ENCODE data around the gene COBL.

COBL gene

GRCh38 chr7:50978633-50979215 lies 337.9 kb downstream of the COBL start:
- in situ Hi-C loops (cut with HindIII; ENCODE audit: low sequenced_read_pairs) = no loop called here
- no peak for TF ChIP-seq CTCF (IDR thresholded peaks at IDR 0.05; ENCODE audit: low read depth, low read length, missing control alignments)
- no peak for DNase-seq (ENCODE audit: low read depth)
- no peak overlapping the region for H3K4me3 ChIP-seq (ENCODE audit: low read depth, low read length)

GRCh38 chr7:50977421-50977820 lies 339.2 kb downstream of the COBL start:
- in situ Hi-C loops (cut with HindIII; ENCODE audit: low sequenced_read_pairs) = no loop called here
- H3K4me3 ChIP-seq (ENCODE audit: low read depth, low read length) = no peak overlapping the region
- no peak for DNase-seq (ENCODE audit: low read depth)
- TF ChIP-seq CTCF (IDR thresholded peaks at IDR 0.05; ENCODE audit: low read depth, low read length, missing control alignments) = no peak

GRCh38 chr7:50976064-50976463 lies 340.5 kb downstream of the COBL start:
- in situ Hi-C loops (cut with HindIII; ENCODE audit: low sequenced_read_pairs) = no loop called here
- no peak for TF ChIP-seq CTCF (IDR thresholded peaks at IDR 0.05; ENCODE audit: low read depth, low read length, missing control alignments)
- DNase-seq (ENCODE audit: low read depth) = no peak
- no peak overlapping the region for H3K4me3 ChIP-seq (ENCODE audit: low read depth, low read length)

- in situ Hi-C loops (cut with HindIII; ENCODE audit: low sequenced_read_pairs) = loop anchor here (5.0 kb wide), 1 partner anchor 37 kb away; no protein-coding TSS in a partner anchor
- H3K4me3 ChIP-seq (ENCODE audit: low read depth, low read length) = no peak overlapping the region
- no peak for DNase-seq (ENCODE audit: low read depth)
- TF ChIP-seq CTCF (IDR thresholded peaks at IDR 0.05; ENCODE audit: low read depth, low read length, missing control alignments) = no peak
Observed at GRCh38 chr7:50974240-50974639, 342.4 kb downstream of the COBL start.

- TF ChIP-seq CTCF (IDR thresholded peaks at IDR 0.05; ENCODE audit: low read depth, low read length, missing control alignments) = no peak
- in situ Hi-C loops (cut with HindIII; ENCODE audit: low sequenced_read_pairs) = loop anchor here (5.0 kb wide), 1 partner anchor 37 kb away; no protein-coding TSS in a partner anchor
- no peak for DNase-seq (ENCODE audit: low read depth)
- no peak overlapping the region for H3K4me3 ChIP-seq (ENCODE audit: low read depth, low read length)
Observed at GRCh38 chr7:50973814-50974213, 342.8 kb downstream of the COBL start.

- TF ChIP-seq CTCF (IDR thresholded peaks at IDR 0.05; ENCODE audit: low read depth, low read length, missing control alignments) = no peak
- DNase-seq (ENCODE audit: low read depth) = no peak
- in situ Hi-C loops (cut with HindIII; ENCODE audit: low sequenced_read_pairs) = loop anchor here (5.0 kb wide), 1 partner anchor 33 kb away; no protein-coding TSS in a partner anchor
- H3K4me3 ChIP-seq (ENCODE audit: low read depth, low read length) = no peak overlapping the region
Observed at GRCh38 chr7:50970092-50970491, 346.5 kb downstream of the COBL start.
